ENCODE data around the gene RAB5IF. TPM values are rescaled to one million over a fixed set of nuclear protein-coding genes. Genes with fewer than 3 reads are reported as not detected.

The RAB5IF gene
- total and polyA plus RNA-seq, 2 of the 13 experiments (the other 11 are each of a cell fraction or from before 2014, with no cell fraction given) = 261 to 305 TPM

- TF ChIP-seq FUBP1 (CRISPR knock-in tag; IDR thresholded peaks at IDR 0.05; ENCODE audit: borderline replicate concordance) = no peak
- TF ChIP-seq, protein P1, sequence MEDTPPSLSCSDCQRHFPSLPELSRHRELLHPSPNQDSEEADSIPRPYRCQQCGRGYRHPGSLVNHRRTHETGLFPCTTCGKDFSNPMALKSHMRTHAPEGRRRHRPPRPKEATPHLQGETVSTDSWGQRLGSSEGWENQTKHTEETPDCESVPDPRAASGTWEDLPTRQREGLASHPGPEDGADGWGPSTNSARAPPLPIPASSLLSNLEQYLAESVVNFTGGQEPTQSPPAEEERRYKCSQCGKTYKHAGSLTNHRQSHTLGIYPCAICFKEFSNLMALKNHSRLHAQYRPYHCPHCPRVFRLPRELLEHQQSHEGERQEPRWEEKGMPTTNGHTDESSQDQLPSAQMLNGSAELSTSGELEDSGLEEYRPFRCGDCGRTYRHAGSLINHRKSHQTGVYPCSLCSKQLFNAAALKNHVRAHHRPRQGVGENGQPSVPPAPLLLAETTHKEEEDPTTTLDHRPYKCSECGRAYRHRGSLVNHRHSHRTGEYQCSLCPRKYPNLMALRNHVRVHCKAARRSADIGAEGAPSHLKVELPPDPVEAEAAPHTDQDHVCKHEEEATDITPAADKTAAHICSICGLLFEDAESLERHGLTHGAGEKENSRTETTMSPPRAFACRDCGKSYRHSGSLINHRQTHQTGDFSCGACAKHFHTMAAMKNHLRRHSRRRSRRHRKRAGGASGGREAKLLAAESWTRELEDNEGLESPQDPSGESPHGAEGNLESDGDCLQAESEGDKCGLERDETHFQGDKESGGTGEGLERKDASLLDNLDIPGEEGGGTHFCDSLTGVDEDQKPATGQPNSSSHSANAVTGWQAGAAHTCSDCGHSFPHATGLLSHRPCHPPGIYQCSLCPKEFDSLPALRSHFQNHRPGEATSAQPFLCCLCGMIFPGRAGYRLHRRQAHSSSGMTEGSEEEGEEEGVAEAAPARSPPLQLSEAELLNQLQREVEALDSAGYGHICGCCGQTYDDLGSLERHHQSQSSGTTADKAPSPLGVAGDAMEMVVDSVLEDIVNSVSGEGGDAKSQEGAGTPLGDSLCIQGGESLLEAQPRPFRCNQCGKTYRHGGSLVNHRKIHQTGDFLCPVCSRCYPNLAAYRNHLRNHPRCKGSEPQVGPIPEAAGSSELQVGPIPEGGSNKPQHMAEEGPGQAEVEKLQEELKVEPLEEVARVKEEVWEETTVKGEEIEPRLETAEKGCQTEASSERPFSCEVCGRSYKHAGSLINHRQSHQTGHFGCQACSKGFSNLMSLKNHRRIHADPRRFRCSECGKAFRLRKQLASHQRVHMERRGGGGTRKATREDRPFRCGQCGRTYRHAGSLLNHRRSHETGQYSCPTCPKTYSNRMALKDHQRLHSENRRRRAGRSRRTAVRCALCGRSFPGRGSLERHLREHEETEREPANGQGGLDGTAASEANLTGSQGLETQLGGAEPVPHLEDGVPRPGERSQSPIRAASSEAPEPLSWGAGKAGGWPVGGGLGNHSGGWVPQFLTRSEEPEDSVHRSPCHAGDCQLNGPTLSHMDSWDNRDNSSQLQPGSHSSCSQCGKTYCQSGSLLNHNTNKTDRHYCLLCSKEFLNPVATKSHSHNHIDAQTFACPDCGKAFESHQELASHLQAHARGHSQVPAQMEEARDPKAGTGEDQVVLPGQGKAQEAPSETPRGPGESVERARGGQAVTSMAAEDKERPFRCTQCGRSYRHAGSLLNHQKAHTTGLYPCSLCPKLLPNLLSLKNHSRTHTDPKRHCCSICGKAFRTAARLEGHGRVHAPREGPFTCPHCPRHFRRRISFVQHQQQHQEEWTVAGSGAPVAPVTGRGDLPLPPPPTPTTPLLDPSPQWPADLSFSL (CRISPR knock-in tag; IDR thresholded peaks at IDR 0.05) = peak; percentile 17; the same call in 1 of the 2 replicates
- TF ChIP-seq ZNF629 (CRISPR knock-in tag; conservative IDR thresholded peaks at IDR 0.05) = peak; percentile 49; the same call in 1 of the 2 replicates
Observed at GRCh38 chr20:36629719-36630681, 24.4 kb downstream of the RAB5IF start (continued).

All from HepG2 (cell line).